GM21515 (cell line): Measurements from ENCODE around the gene IGLL5.
"Not testable (repeated sequence)": the region's sequence is repeated elsewhere in the genome, so short reads cannot be mapped to it uniquely, and the experiment has no call there.

Experiments used
- ATAC-seq: cut with Tn5 transposase; IDR thresholded peaks from one replicate; pipeline ENCODE4 v1.9.1; 2021; ENCODE audit not compliant: unreplicated experiment

IGLL5 gene

GRCh38 chr22:22884010-22884887 is 3.4 kb upstream of the IGLL5 start:
- ATAC-seq = peak; percentile 7

GRCh38 chr22:22884888-22885840 is 2.5 kb upstream of the IGLL5 start:
- ATAC-seq = peak; percentile 52

- no peak for ATAC-seq
Observed at GRCh38 chr22:22886546-22886945, 1.1 kb upstream of the IGLL5 start.

- no peak for ATAC-seq
Observed at GRCh38 chr22:22888571-22889353, 1.1 kb downstream of the IGLL5 start.

- ATAC-seq = no peak
Observed at GRCh38 chr22:22890085-22890484, 2.5 kb downstream of the IGLL5 start.

GRCh38 chr22:22891139-22891621 is 3.6 kb downstream of the IGLL5 start:
- ATAC-seq = no peak

DNA sequence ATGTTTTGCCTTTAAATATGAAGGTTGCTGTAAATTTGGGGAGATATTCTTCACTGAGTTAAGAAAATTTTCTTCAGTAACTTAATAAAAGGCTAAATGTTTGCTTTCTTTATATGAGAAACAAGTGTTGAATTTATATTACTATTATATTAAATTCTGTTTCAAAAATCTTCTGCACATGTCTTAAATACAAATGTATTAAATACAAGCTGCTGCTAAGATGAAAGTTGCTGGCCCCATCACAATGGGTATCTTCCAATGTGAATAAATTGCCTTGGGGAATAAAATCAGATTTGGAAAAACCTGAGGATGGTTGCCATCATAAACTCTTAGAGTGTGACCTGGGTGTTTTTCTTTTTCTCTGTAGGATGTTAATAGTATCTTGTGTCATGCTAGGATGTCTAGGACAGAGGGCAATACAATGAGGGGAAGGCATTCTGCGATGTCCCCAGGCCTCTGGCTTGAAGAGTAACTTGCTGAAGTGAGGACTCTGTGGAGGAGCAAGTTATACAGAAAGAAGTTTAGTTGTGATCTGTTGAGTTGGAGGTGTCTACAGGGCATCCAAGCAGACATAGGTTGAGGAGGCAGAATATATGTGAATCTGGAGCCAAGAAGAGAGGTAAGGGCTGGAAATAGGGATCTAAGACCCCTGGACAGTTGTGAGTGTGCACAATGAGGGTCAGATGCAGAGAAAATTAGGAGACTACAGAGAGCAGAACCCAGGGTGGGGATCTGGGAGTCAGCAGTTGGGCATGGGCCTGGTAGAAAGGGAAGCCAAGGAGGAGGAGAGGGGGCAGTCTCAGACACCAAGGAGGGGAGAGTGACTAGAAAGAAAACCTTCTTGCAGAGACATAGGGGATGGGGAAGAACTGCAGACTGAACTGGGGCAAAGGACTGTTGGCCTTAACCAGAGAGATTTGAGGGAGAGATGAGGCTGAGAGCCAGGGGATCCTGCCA is 4.8 kb downstream of the IGLL5 start:
- no peak for ATAC-seq

DNA sequence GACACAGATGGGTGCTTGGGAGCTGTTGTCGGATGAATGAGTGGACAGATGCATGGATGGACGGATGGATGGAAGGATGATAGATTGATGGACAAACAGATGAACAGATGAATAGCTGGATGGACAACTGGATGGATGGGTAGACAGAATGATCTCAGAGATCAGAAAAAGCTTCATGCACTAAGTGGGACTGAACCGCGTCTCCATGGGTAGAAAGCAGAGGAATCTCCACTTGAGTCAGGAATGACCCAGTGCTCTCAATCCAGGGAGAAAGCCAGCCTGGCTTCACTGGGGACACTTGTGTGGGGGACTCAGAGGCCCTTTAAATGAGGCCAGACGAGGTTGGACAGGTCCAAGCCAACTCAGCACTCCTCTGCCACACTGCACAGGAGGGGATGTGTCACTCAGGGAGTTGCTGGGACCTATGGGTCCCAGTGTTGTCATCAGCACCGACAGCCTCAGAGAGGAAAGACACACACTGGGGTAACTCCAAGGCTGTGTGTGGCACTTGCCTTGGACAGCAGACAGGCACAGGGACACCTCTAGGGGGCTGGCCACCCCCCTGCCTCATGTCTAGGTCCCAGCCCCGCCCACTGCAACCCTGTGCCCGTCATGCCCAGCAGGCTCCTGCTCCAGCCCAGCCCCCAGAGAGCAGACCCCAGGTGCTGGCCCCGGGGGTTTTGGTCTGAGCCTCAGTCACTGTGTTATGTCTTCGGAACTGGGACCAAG is 5.6 kb downstream of the IGLL5 start:
- ATAC-seq = no peak

DNA sequence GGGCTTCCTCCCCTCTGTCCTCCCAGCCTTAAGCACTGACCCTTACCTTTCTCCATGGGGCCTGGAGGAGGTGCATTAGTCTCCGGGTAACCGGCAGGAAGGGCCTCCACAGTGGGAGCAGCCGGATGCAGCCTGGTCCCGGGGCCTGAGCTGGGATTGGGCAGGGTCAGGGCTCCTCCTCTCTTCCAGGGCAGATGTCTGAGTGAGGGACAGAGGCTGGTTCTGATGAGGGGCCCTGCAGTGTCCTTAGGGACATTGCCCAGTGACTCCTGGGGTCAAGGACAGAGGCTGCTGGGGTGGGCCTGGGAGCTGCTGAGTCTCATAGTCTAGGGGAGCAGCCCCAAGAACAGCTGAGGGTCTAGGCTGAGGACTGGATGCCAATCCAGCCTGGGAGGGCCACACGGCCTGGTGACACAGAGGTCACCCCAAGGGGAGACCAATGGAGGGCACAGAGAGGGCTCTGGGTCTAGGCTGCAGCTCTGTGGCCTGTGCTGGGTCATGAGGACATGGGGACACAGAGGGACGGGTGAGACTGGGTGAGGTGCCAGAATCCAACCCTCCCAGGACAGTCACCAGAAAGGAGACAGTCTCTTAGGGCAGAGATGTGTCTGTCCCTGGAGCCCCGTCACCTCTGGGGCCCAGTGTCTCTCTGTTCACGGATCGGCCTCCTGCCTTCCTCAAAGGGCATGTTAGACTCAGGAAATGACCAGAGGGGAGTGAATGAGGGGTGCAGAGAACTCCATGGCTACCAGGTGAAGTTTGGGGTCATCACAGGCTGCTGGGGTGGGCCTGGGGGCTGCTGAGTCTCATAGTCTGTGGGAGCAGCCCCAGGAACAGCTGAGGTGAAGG is 6.5 kb downstream of the IGLL5 start:
- no peak for ATAC-seq

DNA sequence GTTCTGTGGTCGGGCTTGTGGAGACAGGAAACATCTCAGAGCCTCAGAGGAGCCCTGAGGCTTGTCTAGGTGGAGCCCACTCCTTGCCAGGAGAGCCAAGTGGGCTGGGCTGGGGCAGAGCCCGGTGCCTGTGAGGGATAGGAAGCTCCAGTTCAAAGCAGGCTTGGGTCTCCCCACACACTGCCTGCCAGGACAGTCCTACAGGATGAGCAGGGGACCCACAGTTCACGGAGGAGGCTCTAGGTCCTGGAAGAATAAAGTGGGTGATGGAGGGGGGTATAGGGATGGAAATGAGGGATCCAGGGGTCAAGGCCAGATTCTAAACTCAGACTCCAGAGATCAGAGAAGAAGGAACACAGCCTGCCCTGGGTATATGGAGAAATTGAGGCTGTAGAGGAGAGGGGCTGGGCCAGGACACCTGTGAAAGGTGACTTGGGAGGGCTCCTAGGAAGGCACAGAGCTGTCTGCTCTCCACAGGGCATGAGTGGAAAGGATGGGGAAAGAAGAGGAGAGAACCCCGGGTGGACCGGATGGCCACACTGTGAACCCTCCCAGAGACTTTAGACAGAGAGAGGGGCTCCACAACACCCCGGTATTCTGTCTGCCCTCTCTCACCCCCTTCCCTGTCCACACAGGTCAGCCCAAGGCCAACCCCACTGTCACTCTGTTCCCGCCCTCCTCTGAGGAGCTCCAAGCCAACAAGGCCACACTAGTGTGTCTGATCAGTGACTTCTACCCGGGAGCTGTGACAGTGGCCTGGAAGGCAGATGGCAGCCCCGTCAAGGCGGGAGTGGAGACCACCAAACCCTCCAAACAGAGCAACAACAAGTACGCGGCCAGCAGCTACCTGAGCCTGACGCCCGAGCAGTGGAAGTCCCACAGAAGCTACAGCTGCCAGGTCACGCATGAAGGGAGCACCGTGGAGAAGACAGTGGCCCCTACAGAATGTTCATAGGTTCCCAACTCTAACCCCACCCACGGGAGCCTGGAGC is 7.4 kb downstream of the IGLL5 start:
- ATAC-seq = no peak

DNA sequence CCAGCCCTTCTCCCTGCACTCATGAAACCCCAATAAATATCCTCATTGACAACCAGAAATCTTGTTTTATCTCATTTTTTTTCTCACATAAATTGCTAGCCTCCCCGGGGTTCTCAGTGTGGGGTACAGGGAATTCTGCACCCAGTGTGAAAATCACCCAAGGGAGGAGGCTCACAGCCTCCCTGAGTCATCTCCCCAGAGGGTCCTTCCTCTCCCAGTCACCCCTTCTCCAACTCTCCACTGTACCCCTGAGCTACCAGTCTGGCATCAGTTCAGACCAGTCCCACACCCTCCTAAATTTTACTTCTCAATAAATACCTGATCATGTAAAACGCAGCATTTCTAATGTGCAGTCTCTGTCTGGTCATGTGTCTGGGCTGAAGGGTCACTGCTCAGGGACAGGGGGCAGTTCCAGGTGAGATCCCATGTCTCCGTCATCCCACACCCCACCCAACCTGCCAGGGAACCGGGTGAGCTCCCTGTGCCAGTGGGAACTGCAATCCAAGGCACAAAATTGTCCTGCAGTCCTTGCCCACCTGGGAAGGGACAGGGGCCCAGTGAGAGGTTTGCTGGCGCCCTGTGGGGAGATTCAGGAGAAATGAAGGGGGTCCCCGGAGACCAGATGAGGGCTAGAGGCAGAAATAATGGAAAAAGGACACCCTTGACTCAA is 8.3 kb downstream of the IGLL5 start:
- ATAC-seq = no peak

GRCh38 chr22:22896601-22897000 is 9.0 kb downstream of the IGLL5 start:
- no peak for ATAC-seq

DNA sequence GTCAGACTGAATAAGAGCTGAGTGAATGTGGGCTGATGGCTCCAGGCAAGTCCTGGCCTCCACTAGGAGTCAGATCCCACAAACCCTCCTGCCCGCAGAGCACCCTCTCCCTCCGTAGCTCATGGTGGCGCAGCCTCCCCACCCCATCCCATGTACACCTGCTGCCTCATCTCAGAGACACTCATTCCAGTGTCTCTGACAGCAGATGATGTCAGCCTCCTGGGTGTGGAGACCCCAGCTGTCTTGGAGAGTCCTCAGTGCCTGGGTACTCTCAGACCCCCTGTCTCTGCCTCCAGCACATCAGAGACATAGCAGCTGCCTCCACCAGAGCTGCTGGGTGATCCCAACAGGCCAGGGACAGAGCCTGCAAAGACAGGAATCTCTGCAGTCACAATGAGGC is 9.5 kb downstream of the IGLL5 start:
- no peak for ATAC-seq

DNA sequence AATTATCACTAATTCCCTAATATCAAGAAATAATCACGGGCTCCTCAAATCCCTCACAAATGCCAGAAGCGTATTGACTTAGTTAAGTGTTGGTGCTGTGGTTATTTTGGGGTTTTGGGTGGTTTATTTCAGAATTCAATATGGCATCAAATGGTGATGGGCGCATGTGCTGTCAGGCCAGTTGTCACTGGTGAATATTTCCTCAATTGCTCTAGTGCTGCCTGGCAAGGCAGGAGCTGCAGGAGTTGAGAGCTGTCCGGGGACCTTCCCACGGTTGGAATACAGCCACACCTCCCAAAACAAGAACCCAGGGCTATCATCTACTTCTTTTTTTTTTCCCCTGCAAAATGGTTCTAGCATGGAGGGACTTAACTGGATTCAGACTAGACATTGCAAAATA is 10.3 kb downstream of the IGLL5 start:
- no peak for ATAC-seq

DNA sequence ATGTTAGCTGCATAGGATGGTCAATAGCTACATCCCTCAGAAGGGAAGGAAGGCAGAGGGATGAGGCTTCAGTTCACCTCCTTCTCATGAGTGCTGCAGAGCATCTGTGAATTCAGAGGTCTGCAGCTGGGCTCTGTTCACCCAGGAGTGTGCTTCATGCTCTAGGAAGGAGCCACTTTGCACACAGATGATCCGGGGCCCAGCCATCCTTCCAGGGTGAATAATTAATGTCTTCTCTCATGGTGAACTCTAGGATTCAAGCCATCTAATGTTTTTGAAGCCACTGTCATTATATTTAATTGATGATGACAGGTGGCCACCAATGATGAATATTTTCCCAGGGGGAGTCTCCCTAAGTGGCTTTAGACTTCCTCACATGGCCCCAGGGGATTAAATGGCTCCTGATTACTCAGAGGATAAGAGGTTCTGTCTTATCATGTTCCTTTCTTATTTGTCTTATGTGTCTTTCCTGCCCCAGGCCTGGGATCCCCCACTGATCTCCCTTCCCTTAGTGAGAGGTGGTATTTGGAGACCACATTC is 10.9 kb downstream of the IGLL5 start:
- ATAC-seq = not testable (repeated sequence)
